Nephron progenitor cell (in vitro differentiated cells): ENCODE data around the gene MAP2K6.

Source experiments
- DNase-seq: peaks from one replicate; pipeline ENCODE4 v3.0.0; 2021
- H3K27ac Mint-ChIP-seq: 2 replicates; pipeline ENCODE4 v1.8.0; 2021; ENCODE audit warnings: mild to moderate bottlenecking, moderate library complexity, mixed read lengths
- H3K27me3 Mint-ChIP-seq: 2 replicates; pipeline ENCODE4 v1.8.0; 2021; ENCODE audit warnings: mild to moderate bottlenecking, low read depth, mixed read lengths; ENCODE audit not compliant: poor library complexity
- H3K36me3 Mint-ChIP-seq: 2 replicates; pipeline ENCODE4 v1.8.0; 2021; ENCODE audit warnings: low read depth, mixed read lengths
- H3K4me1 Mint-ChIP-seq: 2 replicates; pipeline ENCODE4 v1.8.0; 2021; ENCODE audit warnings: mixed read lengths
- H3K4me3 Mint-ChIP-seq: 2 replicates; pipeline ENCODE4 v1.8.0; 2021; ENCODE audit warnings: mild to moderate bottlenecking, moderate library complexity, mixed read lengths
- H3K9me3 Mint-ChIP-seq: 2 replicates; pipeline ENCODE4 v1.8.0; 2021; ENCODE audit warnings: mild to moderate bottlenecking, moderate library complexity, mixed read lengths
- TF ChIP-seq, protein P1 (sequence below): fragments of 200-600 bp; sonication (generic); IDR thresholded peaks from 2 replicates; pipeline ENCODE4 v1.5.0; 2021; ENCODE audit warnings: antibody characterized with exemption

Gene MAP2K6

DNA sequence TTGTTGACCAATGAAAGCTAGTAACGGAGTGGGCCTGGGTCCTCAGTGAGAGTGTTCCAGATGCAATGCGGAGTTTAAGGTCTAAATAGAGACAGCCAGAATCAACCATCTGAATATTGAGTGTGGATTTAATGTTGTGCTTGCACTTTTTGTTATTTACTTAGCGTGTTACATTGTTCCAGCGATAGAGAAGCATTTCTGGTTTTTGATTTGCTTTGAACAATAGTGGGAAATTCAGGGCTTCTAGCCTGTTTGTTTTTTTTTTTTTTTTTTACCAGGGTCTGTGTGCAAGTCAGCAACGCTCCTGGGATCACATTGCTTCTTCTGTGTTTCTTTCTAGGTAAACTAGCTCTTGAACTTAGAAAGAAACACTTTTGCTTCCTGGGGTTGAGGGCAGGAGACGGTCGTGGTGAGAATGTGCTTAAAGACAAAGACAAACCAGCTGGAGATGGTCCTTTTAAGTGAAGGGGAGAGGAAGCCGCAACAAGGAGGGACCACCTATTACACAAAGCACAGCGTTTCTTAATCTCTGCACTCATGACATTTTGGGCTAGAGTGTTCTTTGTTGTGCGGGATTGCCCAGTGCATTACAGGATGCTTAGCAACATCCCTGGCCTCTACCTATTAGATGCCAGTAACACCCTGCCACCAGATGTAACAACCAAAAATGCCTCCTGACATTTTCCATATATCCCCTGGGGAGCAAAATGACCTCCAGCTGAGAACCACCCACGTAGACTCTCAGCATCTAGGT lies 119.2 kb downstream of the MAP2K6 start:
- H3K27ac Mint-ChIP-seq = peak overlapping the region; percentile 50
- no peak overlapping the region for H3K4me3 Mint-ChIP-seq
- no peaks in the 10 kb centered on the region for H3K9me3 Mint-ChIP-seq
- H3K4me1 Mint-ChIP-seq = no peaks in the 10 kb centered on the region
- DNase-seq = no peak
- TF ChIP-seq, protein P1, sequence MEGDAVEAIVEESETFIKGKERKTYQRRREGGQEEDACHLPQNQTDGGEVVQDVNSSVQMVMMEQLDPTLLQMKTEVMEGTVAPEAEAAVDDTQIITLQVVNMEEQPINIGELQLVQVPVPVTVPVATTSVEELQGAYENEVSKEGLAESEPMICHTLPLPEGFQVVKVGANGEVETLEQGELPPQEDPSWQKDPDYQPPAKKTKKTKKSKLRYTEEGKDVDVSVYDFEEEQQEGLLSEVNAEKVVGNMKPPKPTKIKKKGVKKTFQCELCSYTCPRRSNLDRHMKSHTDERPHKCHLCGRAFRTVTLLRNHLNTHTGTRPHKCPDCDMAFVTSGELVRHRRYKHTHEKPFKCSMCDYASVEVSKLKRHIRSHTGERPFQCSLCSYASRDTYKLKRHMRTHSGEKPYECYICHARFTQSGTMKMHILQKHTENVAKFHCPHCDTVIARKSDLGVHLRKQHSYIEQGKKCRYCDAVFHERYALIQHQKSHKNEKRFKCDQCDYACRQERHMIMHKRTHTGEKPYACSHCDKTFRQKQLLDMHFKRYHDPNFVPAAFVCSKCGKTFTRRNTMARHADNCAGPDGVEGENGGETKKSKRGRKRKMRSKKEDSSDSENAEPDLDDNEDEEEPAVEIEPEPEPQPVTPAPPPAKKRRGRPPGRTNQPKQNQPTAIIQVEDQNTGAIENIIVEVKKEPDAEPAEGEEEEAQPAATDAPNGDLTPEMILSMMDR = no peak
- H3K27me3 Mint-ChIP-seq = no peaks in the 10 kb centered on the region
- peaks cover 92% of the 10 kb centered on the region for H3K36me3 Mint-ChIP-seq

DNA sequence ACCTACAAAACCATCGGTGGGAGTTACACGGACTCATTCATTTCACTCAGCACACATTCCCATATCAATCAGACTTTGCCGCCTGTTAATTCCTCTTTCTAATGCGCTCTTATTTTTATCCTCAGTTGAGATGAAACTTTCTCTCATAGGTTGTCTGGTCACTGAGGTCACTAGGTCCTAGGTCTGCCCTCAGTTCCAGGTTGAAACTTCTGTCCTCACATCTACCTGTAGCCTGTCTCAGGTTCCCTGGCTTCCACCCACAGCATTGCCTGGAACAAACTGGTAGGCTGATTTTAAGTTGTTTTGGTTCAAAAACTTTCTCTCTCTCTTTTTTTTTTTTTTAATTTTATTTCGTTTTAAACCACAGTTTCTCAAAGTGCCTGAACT lies 119.7 kb downstream of the MAP2K6 start:
- Mint-ChIP-seq H3K9me3 (no peaks in the 10 kb centered on the region), H3K27ac (peak overlapping the region; percentile 50), H3K4me1 (peaks cover 3% of the 10 kb centered on the region), H3K36me3 (peaks cover 92% of the 10 kb centered on the region), H3K4me3 (no peak overlapping the region), H3K27me3 (no peaks in the 10 kb centered on the region)
- TF ChIP-seq, protein P1 = no peak
- no peak for DNase-seq

DNA sequence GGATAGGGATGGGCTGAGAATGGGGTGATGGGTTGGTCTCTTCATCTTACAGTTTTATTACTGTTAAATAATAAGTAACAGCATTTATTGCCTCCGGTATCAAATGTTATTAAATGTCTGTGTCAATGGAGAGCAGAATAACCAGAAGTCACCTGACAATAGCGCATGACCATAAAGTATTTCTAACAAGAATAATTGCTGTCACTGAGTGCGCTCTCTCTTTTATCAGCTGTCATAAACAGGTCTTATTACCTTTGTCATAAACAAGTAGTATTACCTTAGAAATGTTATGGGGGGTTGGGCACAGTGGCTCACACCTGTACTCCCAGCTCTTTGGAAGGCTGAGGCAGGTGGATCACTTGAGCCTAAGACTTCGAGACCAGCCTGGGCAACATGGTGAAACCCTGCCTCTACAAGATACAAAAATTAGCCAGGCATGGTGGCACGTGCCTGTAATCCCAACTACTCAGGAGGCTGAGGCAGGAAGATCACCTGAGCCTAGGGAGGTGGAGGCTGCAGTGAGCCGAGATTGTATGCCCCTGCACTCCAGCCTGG lies 120.6 kb downstream of the MAP2K6 start:
- H3K4me3 Mint-ChIP-seq = no peak overlapping the region
- H3K9me3 Mint-ChIP-seq = no peaks in the 10 kb centered on the region
- peaks cover 94% of the 10 kb centered on the region for H3K36me3 Mint-ChIP-seq
- TF ChIP-seq, protein P1 = no peak
- no peak for DNase-seq
- no peak overlapping the region for H3K27ac Mint-ChIP-seq
- H3K4me1 Mint-ChIP-seq = peaks cover 9% of the 10 kb centered on the region
- H3K27me3 Mint-ChIP-seq = no peaks in the 10 kb centered on the region

DNA sequence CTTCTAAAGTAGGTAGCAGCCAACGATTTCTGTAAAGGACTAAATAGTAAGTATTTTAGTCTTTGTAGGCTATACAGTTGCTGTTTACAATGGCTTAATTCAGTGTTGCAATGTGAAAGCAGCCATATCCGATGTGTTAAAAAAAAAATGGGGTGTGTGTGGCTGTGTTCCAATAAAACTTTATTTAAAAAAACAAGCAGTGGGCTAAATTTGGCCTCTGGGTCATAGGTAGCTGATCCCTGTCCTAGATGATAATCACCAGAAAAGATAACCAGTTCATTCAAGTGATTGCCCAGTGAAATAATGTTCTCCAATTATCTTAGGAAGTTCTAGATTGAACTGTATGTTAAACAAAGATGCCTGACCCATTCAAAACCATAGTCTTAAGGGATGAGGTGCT lies 124.3 kb downstream of the MAP2K6 start:
- peaks cover 96% of the 10 kb centered on the region for H3K36me3 Mint-ChIP-seq
- peaks cover 9% of the 10 kb centered on the region for H3K4me1 Mint-ChIP-seq
- no peaks in the 10 kb centered on the region for H3K9me3 Mint-ChIP-seq
- no peaks in the 10 kb centered on the region for H3K27me3 Mint-ChIP-seq
- no peak overlapping the region for H3K4me3 Mint-ChIP-seq
- TF ChIP-seq, protein P1 = no peak
- H3K27ac Mint-ChIP-seq = no peak overlapping the region
- DNase-seq = no peak

DNA sequence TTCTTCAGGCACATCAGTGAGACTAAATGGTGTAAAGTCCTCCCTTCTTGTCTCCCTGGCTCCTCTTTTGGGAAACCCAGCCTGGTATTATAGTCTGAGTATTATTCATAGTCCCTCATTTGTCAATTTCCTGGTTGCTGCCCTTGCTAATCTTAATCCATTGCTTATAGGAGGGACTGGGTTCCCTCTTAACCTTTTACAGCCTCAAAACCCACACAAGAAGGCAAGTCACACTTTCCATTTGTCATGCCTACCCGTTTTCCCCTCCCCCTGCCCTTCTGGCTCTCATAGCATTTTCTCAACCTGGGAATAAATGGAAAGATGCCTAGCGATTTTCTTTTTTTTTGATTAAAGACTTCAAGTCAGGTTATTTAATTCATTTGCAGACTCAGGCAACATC lies 124.8 kb downstream of the MAP2K6 start:
- peaks cover 96% of the 10 kb centered on the region for H3K36me3 Mint-ChIP-seq
- DNase-seq = no peak
- no peak overlapping the region for H3K4me3 Mint-ChIP-seq
- no peaks in the 10 kb centered on the region for H3K9me3 Mint-ChIP-seq
- TF ChIP-seq, protein P1 = no peak
- no peaks in the 10 kb centered on the region for H3K27me3 Mint-ChIP-seq
- H3K27ac Mint-ChIP-seq = peak overlapping the region; percentile 43
- H3K4me1 Mint-ChIP-seq = peaks cover 9% of the 10 kb centered on the region
